Non-pigmented ciliary epithelial cell (primary cell): ENCODE measurements around the gene SPATA32.

ENCODE experiments used
- DNase-seq: peaks from one replicate; pipeline ENCODE4 v3.0.0-alpha.2; 2010; ENCODE audit warnings: low read depth

The SPATA32 gene

DNA sequence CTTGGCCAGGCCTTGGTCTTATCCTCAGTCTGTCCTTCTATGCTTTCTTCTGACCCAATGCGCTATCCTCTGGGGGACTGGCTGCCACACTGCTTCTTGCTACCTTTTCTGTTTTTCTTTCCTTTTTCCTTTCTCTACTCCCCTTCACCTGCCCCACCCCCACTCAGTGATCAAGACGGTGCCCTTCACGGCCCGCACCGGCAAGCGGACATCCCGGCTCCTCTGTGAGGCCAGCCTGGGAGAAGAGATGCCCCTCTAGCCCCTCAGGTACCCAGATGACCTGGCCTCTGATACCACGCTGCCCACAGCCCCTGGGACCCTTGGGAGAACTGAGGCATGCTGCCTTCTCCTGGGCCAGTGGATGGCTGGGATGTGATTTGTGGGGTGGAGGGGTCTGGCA, 15.6 kb downstream of the SPATA32 start:
- DNase-seq = no peak

DNA sequence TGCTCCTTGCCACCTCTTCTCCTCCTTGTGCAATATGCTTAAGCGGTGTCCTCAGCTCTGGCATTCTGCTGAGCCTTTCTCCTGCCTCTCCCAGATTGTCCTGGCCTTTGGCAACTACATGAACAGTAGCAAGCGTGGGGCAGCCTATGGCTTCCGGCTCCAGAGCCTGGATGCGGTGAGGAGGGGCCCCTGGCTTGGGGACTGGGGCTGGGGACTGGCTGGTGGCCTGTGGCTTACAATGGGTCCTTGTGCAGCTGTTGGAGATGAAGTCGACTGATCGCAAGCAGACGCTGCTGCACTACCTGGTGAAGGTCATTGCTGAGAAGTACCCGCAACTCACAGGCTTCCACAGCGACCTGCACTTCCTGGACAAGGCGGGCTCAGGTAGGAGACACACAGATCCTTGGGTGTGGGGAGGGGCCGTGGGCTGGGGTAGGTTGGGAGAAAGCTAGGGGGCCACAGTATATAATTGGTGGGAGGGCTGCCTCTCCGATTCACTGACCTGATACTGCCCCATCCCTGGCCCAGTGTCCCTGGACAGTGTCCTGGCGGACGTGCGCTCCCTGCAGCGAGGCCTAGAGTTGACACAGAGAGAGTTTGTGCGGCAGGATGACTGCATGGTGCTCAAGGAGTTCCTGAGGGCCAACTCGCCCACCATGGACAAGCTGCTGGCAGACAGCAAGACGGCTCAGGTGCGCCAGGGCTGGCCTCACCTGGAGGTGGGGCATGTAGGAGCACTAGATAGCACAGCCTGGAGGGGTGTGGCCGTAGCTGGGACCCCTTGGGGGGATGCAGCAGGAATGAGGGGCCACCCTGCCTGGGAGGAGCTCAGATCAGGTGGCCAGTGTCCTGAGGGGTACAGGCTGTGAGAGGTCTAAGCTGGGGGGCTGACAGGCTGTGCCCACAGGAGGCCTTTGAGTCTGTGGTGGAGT, 16.9 kb downstream of the SPATA32 start:
- DNase-seq = no peak

DNA sequence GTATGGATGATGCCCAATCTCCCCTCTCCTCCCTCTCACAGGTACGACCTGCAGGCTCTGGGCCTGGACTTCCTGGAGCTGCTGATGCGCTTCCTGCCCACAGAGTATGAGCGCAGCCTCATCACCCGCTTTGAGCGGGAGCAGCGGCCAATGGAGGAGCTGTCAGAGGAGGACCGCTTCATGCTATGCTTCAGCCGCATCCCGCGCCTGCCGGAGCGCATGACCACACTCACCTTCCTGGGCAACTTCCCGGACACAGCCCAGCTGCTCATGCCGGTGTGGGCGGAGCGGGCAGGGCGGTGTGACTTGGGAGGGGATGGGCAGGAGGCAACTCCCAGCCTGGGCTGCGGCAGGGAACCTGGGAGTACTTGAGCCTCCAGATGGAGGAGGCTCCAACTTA, 18.1 kb downstream of the SPATA32 start:
- no peak for DNase-seq

DNA sequence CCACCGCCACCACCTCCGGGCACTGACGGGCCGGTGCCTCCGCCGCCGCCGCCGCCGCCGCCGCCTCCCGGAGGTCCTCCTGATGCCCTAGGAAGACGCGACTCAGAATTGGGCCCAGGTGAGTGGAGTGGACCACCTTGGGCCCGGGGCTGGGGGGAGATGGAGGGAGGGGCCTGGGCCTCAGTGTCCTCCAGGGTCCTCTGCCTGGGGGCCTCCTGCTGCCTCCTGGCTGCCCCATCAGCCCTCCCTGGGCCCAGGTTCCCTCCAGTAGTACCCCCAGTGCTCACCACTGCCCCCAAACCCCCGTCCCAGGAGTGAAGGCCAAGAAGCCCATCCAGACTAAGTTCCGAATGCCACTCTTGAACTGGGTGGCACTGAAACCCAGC, 19.9 kb downstream of the SPATA32 start:
- no peak for DNase-seq

DNA sequence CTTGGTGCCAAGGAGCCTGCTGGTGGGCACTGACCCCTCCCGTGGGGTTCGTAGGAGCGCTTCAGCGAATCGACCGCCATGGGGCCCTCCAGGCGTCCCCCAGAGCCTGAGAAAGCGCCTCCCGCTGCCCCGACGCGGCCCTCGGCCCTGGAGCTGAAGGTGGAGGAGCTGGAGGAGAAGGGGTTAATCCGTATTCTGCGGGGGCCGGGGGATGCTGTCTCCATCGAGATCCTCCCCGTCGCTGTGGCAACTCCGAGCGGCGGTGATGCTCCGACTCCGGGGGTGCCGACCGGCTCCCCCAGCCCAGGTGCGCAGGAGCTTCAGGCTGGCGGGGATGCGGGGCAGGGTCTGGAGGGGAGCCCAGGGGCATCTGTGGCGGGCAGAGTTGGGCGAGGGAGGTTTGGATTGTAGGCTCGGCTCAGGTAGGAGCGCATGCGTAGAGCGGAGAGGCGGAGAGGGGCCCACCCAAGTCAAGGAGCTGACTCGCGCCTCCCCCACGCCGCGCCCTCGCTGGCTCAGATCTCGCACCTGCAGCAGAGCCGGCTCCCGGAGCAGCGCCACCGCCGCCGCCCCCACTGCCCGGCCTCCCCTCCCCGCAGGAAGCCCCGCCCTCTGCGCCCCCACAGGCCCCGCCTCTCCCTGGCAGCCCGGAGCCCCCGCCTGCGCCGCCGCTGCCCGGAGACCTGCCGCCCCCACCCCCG, 20.4 kb downstream of the SPATA32 start:
- DNase-seq = no peak

DNA sequence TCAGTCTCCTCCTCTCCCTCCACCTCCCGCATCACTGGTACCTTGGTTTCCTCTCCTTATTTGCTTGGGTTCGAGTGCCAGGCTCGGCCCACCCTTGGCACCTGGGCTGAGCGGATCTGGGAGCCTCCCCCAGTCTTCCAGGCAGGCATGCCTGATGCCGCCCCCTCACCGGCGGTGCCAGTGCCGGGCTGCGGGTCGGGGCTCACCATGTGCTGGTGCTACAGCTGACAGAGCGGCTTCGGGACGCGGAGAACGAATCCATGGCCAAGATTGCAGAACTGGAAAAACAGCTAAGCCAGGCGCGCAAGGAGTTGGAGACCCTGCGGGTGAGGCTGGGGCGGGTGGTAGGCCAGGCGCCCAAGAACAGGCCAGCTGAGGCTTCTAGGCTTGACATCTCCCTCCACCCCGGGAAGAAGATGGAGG, 21.0 kb downstream of the SPATA32 start:
- DNase-seq = no peak

DNA sequence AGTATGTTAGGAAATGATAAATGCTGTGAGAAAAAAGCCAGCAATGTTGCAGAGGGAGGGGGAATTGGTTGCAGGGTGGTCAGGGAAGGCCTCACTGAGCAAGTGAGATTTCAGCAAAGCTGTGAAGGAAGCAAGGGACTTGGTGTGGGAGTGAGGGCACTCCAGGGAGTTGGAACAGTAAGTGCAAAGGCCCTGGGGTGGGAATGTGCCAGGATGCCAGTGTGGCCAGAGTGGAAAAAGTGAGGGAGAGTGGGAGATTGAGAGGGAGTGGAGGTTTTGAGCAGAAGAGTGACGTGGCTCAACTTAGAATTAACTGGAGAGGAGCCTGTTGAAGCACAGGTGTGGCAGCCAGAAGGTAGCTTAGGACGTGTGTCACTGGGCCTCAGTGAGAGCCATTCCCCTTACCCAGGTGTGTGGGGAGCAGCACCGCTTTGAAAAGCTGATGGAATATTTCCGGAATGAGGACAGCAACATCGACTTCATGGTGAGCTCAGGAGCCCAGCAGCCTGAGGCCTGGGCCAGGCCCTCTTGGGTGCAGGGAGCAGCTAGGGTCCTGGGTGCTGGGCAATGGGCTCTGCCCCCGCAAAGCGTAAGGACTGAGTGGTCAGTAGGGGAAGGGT, 23.6 kb downstream of the SPATA32 start:
- DNase-seq = no peak

DNA sequence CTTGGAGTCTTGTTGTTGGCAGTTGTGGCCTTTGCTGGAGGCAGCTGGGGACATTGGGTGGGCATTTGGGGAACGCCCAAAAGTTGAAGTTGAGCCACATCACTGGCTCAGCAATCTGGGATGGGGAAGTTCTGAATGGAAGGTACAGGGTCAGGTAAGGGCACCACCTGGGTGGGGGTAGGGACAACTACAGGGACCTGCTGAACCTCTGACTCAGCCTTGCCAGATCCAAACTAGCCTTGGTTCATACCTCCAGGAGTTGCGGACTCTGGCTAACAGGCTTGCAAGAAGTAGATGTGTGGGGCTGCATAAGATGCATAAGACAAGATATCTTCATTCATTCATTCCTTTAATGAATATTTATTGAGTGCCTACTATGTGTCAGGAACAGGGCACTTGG, 24.2 kb downstream of the SPATA32 start:
- no peak for DNase-seq

DNA sequence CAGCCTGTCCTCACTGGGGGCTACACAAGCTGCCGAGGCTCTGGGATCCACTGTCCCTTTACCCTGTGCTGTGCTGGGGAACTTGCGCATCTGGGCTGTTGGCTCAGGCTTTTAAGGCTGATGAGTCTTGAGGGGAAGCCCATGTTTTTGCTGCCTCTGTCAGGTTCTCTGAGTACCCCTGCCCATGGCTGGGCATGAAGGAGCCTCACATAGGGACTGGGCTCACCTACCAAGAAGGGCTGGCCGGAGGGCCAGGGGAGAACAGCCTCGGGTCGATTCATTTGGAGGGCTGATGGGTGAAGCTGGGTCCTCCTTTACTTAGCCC, 25.6 kb downstream of the SPATA32 start:
- no peak for DNase-seq

DNA sequence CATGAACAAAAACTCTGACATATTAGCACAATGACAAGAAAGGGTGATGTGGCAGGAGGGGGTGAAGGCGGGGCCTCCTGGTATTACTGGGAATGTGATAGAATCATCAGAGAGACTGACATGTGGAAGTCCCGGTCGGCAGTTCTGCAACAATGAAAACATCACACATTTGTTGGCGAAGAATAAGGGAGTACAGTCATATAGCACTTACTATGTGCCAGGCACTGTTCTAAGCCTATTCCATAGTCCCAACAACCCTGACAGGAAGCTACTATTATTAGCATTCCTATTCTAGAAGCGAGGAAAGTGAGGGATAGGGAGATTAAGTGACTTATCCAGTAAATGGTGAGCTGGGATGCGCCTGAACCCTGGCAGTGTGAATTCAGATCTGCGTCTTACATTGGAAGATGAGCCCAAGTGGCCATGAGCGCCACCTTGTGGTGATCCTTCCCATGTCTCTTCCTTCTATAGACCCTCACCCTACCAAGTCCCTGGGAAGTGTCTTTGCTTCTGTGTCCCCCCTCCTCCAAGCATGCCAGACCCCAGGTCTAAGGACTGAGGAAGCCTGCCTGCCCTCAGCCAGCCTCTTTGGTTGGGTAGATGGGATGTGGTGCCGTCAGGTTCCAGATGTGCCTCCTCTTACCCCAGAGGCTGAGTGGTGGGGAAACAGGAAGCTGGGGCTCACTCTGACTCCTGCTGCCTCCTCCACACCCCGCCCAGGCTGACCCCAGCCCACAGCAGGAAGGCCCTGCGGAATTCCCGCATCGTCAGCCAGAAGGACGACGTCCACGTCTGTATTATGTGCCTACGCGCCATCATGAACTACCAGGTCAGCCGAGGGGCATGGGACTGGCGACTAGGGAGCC, 26.2 kb downstream of the SPATA32 start:
- peak; percentile 26 for DNase-seq

DNA sequence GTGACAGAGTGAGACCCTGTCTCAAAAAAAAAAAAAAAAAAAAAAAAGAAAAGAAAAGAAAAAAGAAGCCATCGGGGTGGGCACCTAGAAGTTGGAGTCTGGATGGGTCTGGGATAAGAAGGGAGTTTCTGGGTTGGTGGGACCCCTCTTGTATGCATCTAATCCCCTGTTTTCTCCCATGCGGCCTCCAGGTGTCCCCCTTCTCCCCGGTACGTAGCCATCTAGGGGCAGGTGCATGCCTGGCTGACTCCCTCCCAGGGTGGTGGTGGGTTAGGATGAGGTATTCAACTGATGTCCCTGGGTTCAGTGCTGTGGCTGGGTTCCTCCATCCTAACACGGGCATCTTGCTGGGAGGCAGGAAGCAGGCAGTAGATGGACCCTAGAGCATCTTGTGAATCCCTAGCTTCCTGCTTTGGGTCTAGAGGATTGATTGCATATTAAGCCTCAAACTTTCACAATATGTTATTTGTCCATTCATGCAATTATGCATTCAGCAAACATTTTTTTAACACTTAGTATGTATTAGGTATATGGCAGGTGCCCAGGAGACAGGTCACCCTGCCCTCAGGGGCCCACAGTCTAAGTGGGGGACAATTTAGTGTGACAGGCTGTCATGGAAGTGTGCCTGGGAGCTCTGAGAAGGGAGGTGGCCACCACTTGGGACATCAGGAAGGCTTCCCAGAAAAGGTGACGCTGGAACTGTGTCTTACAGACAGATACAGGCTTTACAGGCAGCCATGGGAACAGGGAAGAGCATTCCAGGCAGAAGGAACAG, 27.1 kb downstream of the SPATA32 start:
- DNase-seq = no peak

DNA sequence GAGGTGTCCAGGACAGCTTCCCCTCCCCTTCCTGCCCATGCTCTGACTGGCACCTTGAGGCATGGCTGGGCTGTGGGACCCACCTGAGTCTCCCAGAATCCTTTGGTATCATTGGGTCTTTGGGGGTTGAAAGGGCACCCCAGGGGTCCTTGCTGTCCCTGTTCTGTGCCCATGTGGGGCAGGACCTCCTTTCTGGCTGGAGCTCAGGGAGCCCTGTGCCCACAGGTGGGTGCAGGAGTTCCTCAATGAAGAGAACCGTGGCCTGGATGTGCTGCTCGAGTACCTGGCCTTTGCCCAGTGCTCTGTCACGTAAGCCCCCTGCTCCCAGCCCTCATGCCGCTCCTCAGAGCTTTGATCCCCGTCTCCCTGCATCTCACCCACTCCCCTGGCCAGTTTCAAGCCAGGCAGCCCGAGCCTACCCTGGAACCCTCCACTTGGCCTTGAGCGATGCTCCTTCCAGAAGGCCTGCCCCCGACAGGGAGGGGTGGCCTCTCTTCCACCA, 28.4 kb downstream of the SPATA32 start:
- no peak for DNase-seq

DNA sequence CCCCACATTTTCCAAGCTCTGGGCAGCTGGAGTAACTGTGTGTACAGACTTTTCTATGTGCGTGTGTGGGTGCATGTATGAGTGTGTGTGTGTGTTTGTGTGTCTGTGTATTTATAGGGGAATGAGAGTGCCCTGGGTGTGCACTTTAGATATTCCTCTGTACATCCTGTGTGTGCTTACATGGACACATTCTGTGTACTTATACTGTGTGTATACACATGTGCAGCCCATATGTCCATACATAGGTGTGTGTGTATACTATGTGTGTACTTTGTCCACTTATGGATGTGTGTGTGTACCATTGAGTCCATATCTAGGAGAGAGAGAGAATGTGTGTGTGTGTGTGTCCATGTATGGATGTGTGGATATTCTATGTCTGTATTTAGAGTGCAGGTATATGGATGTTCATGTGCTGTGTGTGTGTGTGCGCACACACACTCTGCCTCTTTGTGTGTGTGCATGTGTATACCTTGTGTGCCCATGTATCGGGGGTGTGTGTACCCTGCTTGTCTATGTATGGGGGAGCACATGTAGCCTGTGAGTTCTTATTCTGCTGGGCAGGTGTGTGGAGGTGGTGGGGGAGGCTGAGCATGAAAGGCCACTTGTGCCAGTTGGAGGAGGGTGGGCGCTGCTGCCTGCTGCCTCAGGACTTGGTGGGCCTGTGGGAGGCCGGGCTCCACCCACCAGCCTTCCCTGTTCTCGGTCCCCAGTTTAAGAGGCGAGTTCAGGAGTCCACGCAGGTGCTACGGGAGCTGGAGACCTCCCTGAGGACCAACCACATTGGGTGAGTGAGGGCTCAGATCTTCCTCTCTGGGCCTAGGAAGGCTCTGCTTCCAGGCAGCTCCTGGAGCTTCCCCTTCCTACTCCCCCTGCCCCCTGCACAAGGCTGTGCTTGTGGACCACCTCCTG, 29.1 kb downstream of the SPATA32 start:
- DNase-seq = no peak

DNA sequence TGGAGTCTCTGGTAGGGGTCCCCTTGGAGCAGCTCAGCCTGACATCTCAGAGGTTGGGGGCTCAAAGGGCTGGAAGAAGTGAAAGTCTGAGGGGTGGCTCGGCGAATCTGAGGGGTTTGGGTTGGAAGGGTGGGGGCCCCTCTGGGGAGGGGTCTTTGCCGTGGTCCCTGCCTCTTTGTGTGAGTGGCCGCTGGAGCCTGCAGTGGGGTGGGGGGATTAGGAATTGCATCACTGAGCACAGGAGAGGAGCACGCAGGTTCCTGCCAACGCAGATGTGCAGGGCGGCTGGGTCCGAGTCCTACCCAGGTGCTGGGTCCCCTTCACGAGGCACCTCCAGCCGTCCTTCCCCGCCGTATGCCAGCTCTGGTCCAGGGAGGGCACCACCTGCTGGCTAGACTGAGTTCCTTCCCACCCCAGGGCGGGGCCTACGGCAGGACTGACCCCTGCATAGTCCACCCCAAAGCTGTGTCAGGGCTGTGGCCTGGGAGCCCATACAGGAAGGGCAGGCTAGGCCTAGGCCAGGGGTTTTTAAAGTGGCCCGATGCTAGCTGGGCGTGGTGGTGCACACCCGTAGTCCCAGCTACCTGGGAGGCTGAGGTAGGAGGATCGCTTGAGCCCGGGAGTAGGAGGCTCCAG, 30.3 kb downstream of the SPATA32 start:
- no peak for DNase-seq

DNA sequence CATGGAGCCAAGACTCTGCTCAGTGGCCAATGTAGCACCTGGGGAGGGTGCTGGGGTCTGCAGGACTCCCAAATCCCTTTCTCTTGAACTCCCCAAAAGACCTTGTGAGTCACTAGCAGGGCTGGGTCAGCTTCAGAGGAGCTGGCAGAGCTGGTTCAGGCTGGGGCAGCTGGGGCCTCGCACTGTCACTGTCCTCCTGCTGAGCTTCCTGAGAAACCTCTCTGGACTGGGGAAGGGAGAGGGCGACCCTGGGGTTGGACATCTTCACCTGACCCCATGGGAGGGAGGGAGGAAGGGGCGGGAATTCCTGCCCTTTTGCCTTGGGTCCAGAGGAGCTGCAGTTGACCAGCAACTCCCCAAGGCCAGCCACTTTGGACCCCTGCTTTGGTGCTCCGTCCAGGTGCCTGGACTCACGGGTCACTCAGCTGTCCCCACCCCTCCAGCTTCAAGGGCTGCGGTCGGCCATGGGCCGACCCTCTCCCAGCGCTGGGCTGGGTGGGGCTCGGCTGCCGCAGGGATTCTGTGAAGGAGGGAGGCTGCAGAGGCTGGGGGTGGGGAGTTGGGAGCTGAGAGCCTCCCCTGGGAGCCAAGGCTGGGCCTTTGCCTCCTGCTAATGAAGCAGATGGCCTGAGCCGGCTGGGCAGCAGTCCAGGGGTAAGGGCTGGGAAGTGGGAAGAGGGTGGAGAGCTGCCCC, 31.0 kb downstream of the SPATA32 start:
- DNase-seq = no peak

DNA sequence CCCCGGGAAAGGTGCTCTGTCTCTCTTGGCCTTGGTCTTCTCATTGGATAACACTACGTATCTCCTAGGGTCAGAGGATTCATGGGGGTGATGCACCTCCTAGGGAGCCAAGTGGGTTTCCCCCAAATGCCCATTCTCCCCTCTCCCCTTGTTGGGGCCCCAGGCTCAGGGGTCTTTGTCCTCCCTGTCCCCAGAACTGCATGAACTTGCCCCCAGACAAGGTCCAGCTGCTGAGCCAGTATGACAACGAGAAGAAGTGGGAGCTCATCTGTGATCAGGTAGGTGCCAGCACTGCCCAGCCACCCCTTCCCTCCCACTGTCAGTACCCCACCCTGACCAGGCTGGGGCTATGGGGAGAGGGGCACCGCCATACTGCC, 31.5 kb downstream of the SPATA32 start:
- DNase-seq = no peak

DNA sequence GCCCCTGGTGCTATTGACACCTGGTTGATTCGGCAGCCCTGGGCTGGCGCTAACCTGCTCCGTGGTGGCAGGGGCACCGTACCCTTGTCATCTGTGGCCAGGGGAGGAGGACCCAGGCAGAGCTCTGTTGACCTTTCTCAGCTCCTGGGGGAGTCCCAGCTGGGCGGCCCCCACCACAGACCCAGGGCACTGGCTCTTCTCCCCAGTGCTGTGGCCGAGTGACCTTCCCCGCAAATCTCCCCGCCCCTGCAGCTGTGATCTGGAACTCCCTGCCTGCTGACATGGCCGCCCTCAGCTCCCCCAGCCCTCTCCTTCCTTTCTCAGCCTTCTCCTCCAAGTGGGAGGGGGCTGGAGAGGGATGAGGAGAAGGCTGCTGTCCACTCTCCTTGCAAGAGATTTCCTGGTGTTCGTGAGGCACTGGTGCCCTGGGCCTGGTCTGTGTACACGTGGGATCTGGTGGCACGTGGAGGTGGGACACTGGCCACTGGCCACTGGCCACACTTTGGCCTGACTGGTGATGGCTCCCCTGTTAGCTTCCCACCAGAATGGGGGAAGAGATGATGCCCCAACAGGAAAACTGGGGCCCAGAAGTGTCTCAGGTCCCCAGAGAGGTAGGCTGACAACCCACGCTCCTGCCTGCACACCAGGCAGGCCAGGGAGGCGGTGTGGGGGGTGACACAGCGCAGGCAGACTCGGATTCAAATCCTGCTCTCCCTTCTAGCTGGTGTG, 32.0 kb downstream of the SPATA32 start:
- no peak for DNase-seq
